Stimulated activated CD8-positive, alpha-beta memory T cell treated with anti-CD3 and anti-CD28 coated beads, Interleukin-7, amount 100 ng/mL, for 4 hours (primary cell): Measurements from ENCODE around the gene MYO9A.
A peak's percentile ranks its signal among the peaks of the same experiment; 100 is the strongest.

ENCODE experiments used
- DNase-seq, 2 donors: peaks; one replicate each; pipeline ENCODE4 v3.0.0-alpha.2; 2020; ENCODE audit warnings: low read depth in 2 of 2

MYO9A gene

GRCh38 chr15:71782422-71783165 lies 335.4 kb downstream of the MYO9A start:
- no peak for DNase-seq

- no peak for DNase-seq
These were observed 336.0 kb downstream of the MYO9A start for GRCh38 chr15:71781965-71782265.

- DNase-seq: no peak
These were observed 336.6 kb downstream of the MYO9A start for GRCh38 chr15:71781179-71781964.

GRCh38 chr15:71780115-71780976 lies 337.6 kb downstream of the MYO9A start:
- DNase-seq: peak in 1 of 2 donors; percentile 11

GRCh38 chr15:71779073-71779797 lies 338.7 kb downstream of the MYO9A start:
- no peak for DNase-seq

- DNase-seq: no peak
These were observed 340.6 kb downstream of the MYO9A start for GRCh38 chr15:71777216-71777943.

- DNase-seq: no peak
These were observed 341.6 kb downstream of the MYO9A start for GRCh38 chr15:71776304-71776703.

- DNase-seq: no peak
These were observed 342.1 kb downstream of the MYO9A start for GRCh38 chr15:71775856-71776255.

- no peak for DNase-seq
These were observed 344.6 kb downstream of the MYO9A start for GRCh38 chr15:71773206-71773859.
